Effector CD4-positive, alpha-beta T cell (primary cell): ENCODE measurements around the gene SPP1.

ENCODE experiments used
- DNase-seq: peaks from one replicate; pipeline ENCODE4 v3.0.0-alpha.2; 2020

The SPP1 gene

GRCh38 chr4:87956501-87956900, 19.0 kb upstream of the SPP1 start:
- no peak for DNase-seq

GRCh38 chr4:87957061-87957460, 18.5 kb upstream of the SPP1 start:
- DNase-seq = no peak

- no peak for DNase-seq
Observed at GRCh38 chr4:87961993-87962392, 13.5 kb upstream of the SPP1 start.

GRCh38 chr4:87962398-87963146, 12.9 kb upstream of the SPP1 start:
- no peak for DNase-seq

GRCh38 chr4:87965501-87965975, 10.0 kb upstream of the SPP1 start:
- DNase-seq = no peak

GRCh38 chr4:87966095-87966496, 9.4 kb upstream of the SPP1 start:
- no peak for DNase-seq

GRCh38 chr4:87967193-87967592, 8.3 kb upstream of the SPP1 start:
- no peak for DNase-seq

GRCh38 chr4:87970121-87970520, 5.4 kb upstream of the SPP1 start:
- no peak for DNase-seq

- no peak for DNase-seq
Observed at GRCh38 chr4:87971866-87972265, 3.6 kb upstream of the SPP1 start.

GRCh38 chr4:87973283-87974169, 2.0 kb upstream of the SPP1 start:
- DNase-seq = no peak

- DNase-seq = no peak
Observed at GRCh38 chr4:87974856-87975462, 555 bp upstream of the SPP1 start.

GRCh38 chr4:87977521-87978278, 2.2 kb downstream of the SPP1 start:
- DNase-seq = no peak

GRCh38 chr4:87978681-87979080, 3.2 kb downstream of the SPP1 start:
- no peak for DNase-seq

- no peak for DNase-seq
Observed at GRCh38 chr4:87979810-87980209, 4.3 kb downstream of the SPP1 start.

- no peak for DNase-seq
Observed at GRCh38 chr4:87981486-87981885, 6.0 kb downstream of the SPP1 start.

GRCh38 chr4:87982036-87982435, 6.5 kb downstream of the SPP1 start:
- no peak for DNase-seq

- no peak for DNase-seq
Observed at GRCh38 chr4:87982446-87983010, 7.0 kb downstream of the SPP1 start.

GRCh38 chr4:87983996-87984395, 8.5 kb downstream of the SPP1 start:
- no peak for DNase-seq

- no peak for DNase-seq
Observed at GRCh38 chr4:87985097-87985886, 9.8 kb downstream of the SPP1 start.

GRCh38 chr4:87985887-87986200, 10.3 kb downstream of the SPP1 start:
- DNase-seq = no peak

GRCh38 chr4:87986508-87986907, 11.0 kb downstream of the SPP1 start:
- DNase-seq = no peak

GRCh38 chr4:87989765-87990164, 14.3 kb downstream of the SPP1 start:
- no peak for DNase-seq
